ENCODE data around the gene TRAPPC2L. TPM values are rescaled to one million over a fixed set of nuclear protein-coding genes. Genes with fewer than 3 reads are reported as not detected.

The TRAPPC2L gene, protein sequence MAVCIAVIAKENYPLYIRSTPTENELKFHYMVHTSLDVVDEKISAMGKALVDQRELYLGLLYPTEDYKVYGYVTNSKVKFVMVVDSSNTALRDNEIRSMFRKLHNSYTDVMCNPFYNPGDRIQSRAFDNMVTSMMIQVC
- total RNA-seq, result 10 to 100 TPM; 34.2 to 55.4 TPM
- 100 to 1,000 TPM in 1 of 2 donors, 10 to 100 TPM in 1; 41.5 to 106 TPM for polyA plus RNA-seq
- long read RNA-seq, donor 1, transcript TRAPPC2L-201 (5 exons, 2,215 nt), result major isoform, 17 of 52 reads
- long read RNA-seq, donor 1, partial matches to known transcripts, result 0 of 52 reads
- long read RNA-seq, donor 1, other reads (novel, unspliced or antisense), result 26 of 52 reads
- long read RNA-seq, donor 2, partial matches to known transcripts, result 0 of 26 reads
- long read RNA-seq, donor 2, other reads (novel, unspliced or antisense), result 20 of 26 reads
- long read RNA-seq, donor 3, transcript TRAPPC2L-201 (5 exons, 2,215 nt), result major isoform, 12 of 28 reads
- long read RNA-seq, donor 3, partial matches to known transcripts, result 0 of 28 reads
- long read RNA-seq, donor 3, other reads (novel, unspliced or antisense), result 14 of 28 reads
- long read RNA-seq, donor 4, transcript TRAPPC2L-201 (5 exons, 2,215 nt), result major isoform, 12 of 26 reads
- long read RNA-seq, donor 4, partial matches to known transcripts, result 0 of 26 reads
- long read RNA-seq, donor 4, other reads (novel, unspliced or antisense), result 12 of 26 reads
- long read RNA-seq, donor 5, transcript TRAPPC2L-201 (5 exons, 2,215 nt), result major isoform, 19 of 69 reads
- long read RNA-seq, donor 5, partial matches to known transcripts, result 5 of 69 reads
- long read RNA-seq, donor 5, other reads (novel, unspliced or antisense), result 36 of 69 reads

DNA sequence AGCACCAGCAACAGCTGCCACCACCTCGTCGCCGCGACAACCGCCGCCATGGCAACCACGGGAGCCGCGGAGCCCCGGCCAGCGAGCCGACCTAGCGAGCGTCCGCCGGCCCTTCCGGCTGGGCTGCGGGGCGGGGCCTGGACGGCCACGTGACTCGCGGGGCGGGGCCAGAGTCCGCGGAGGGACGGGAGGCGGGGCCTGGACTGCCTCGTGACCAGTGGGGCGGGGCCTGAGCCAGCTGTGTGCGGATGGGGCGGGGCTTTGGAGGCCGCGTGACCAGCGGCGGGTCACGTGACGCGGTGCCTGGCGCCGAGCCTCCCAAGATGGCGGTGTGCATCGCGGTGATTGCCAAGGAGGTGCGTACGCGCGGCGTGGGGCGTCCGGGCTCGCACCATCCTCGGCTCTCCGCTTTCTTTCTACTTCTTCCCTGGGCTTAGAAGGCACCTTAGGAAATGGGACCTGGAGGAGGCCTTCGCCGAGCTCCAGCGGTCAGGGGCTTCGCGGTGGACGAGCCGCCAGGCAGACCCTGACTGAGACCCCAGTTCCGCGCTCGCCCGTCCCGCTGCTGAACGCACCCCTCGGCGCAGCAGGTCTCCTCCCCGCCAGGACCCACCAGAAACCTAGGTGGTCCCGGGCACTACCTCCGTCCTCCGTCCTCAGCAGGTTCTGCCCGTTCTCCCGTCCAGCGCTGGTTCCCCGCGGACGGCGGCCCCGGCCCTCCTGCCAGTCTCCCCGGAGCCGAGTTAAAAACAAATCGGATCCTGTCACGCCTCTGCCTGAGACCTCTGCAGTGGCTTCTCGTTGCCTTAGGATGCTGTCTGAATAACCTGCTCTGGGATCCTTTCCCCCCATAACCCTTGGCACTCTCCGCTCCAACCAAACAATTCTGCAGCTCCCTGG, at the start of gene TRAPPC2L, which contains the start of gene GALNS:
Gene TRAPPC2L, plus strand, starts transcription at position 300 of the 900 bp plus-strand sequence. Its CDS starts 24 bp downstream, at position 324.
Gene GALNS, minus strand, starts transcription at position 120 of the 900 bp plus-strand sequence. Its CDS starts 70 bp downstream, at position 50.
- peaks cover 0 to 27% (median 19%) of the 10 kb centered on the region in 4 donors for H3K36me3 ChIP-seq (ENCODE audit: control insufficient read depth in 4 of 4, insufficient read depth in 4 of 4, low read length in 4 of 4)
- peak; percentile 98 to 99 (median 98) for DNase-seq
- 0% methylated on average over 77 to 87 of the region's 87 CpGs for WGBS, 2 donors
- H3K27ac ChIP-seq (ENCODE audit: low read depth in 1 of 2, low read length in 1 of 2), result peak within 1 kb of the TSS; percentile 79 to 84
- no peaks in the 10 kb centered on the region for H3K9me3 ChIP-seq (ENCODE audit: control insufficient read depth in 4 of 4, insufficient read depth in 3 of 4, low read length in 3 of 4)
- H3K9ac ChIP-seq (ENCODE audit: insufficient read depth in 1 of 2, low read length in 2 of 2), result no peak within 1 kb of the TSS
- H3K27me3 ChIP-seq (ENCODE audit: control insufficient read depth in 3 of 3, insufficient read depth in 3 of 3, low read length in 2 of 3), result no peaks in the 10 kb centered on the region
- TF ChIP-seq, protein P1, sequence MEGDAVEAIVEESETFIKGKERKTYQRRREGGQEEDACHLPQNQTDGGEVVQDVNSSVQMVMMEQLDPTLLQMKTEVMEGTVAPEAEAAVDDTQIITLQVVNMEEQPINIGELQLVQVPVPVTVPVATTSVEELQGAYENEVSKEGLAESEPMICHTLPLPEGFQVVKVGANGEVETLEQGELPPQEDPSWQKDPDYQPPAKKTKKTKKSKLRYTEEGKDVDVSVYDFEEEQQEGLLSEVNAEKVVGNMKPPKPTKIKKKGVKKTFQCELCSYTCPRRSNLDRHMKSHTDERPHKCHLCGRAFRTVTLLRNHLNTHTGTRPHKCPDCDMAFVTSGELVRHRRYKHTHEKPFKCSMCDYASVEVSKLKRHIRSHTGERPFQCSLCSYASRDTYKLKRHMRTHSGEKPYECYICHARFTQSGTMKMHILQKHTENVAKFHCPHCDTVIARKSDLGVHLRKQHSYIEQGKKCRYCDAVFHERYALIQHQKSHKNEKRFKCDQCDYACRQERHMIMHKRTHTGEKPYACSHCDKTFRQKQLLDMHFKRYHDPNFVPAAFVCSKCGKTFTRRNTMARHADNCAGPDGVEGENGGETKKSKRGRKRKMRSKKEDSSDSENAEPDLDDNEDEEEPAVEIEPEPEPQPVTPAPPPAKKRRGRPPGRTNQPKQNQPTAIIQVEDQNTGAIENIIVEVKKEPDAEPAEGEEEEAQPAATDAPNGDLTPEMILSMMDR (IDR thresholded peaks at IDR 0.05; ENCODE audit: control extremely low read depth, extremely low read depth), result no peak
- peak within 1 kb of the TSS; percentile 95 for H3K4me3 ChIP-seq
- peak; percentile 96 for ATAC-seq (ENCODE audit: insufficient read depth, low FRiP score)
- peaks cover 0 to 16% (median 7%) of the 10 kb centered on the region in 5 donors for H3K4me1 ChIP-seq (ENCODE audit: control insufficient read depth in 5 of 5, insufficient read depth in 5 of 5, low read length in 5 of 5)

DNA sequence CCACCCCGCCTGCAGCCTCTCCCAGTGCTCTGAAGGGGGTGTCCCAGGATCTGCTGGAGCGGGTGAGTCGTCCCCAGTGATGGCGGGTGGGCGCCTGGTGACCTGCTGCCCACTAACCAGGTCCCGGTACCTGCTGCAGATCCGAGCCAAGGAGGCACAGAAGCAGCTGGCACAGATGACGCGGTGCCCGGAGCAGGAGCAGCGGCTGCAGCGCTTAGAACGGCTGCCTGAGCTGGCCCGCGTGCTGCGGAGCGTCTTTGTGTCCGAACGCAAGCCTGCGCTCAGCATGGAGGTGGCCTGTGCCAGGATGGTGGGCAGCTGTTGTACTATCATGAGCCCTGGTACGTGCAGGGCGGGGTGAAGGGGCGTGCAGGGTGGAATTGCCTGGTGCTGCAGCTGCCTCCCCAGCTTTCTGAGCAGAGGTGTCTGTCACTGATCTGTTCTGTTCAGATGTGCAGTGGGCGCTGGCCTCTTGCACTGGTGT, 49.7 kb upstream of the TRAPPC2L start:
- Histone ChIP-seq H3K9ac (ENCODE audit: insufficient read depth in 1 of 2, low read length in 2 of 2) (no peak overlapping the region), H3K9me3 (ENCODE audit: control insufficient read depth in 4 of 4, insufficient read depth in 3 of 4, low read length in 3 of 4) (no peaks in the 10 kb centered on the region), H3K4me3 (no peak overlapping the region), H3K36me3 (ENCODE audit: control insufficient read depth in 4 of 4, insufficient read depth in 4 of 4, low read length in 4 of 4) (peaks cover 0 to 16% (median 9%) of the 10 kb centered on the region in 4 donors), H3K27me3 (ENCODE audit: control insufficient read depth in 3 of 3, insufficient read depth in 3 of 3, low read length in 2 of 3) (no peaks in the 10 kb centered on the region), H3K4me1 (ENCODE audit: control insufficient read depth in 5 of 5, insufficient read depth in 5 of 5, low read length in 5 of 5) (peaks cover 0 to 34% (median 11%) of the 10 kb centered on the region in 5 donors), H3K27ac (ENCODE audit: low read depth in 1 of 2, low read length in 1 of 2) (no peak overlapping the region)
- TF ChIP-seq, protein P1 (IDR thresholded peaks at IDR 0.05; ENCODE audit: control extremely low read depth, extremely low read depth), result no peak
- WGBS, 2 donors, result 92 to 94% methylated on average over 24 of the region's 24 CpGs
- DNase-seq, result no peak
- ATAC-seq (ENCODE audit: insufficient read depth, low FRiP score), result no peak

DNA sequence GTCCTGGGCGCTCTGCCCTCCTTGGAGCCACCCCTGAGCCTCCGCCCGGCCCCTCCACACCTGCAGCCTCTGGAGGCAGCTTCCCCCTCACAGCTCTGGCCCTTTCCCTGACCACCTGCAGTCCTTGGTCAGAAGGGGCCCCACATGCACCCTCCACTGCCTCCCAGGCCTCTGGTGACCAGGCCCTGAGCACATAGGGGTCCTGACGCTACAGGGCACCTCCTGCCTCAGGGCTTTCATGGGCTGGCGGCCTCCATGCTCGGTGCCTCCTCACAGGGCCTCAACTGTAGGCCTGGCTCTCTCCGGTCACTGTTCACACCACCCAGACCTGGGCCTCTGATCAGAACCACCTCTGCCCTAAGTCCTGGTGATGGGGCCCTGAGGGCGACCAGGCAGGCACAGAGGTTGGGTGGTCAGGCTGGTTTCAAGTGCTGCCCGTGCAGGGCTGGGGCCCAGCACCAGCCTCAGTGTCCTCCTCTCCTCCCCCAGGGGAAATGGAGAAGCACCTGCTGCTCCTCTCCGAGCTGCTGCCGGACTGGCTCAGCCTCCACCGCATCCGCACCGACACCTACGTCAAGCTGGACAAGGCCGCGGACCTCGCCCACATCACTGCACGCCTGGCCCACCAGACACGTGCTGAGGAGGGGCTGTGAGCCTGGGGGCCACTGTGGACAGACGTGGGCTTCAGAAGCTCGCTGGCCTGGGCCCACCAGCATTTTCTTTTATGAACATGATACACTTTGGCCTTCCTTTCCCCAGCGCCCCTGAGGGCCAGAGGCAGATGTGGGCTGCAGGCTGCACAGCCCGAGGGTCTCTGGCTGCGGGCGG, 49.1 kb upstream of the TRAPPC2L start:
- Histone ChIP-seq H3K9me3 (ENCODE audit: control insufficient read depth in 4 of 4, insufficient read depth in 3 of 4, low read length in 3 of 4) (no peaks in the 10 kb centered on the region), H3K27me3 (ENCODE audit: control insufficient read depth in 3 of 3, insufficient read depth in 3 of 3, low read length in 2 of 3) (no peaks in the 10 kb centered on the region), H3K9ac (ENCODE audit: insufficient read depth in 1 of 2, low read length in 2 of 2) (no peak overlapping the region), H3K4me3 (no peak overlapping the region), H3K36me3 (ENCODE audit: control insufficient read depth in 4 of 4, insufficient read depth in 4 of 4, low read length in 4 of 4) (peaks cover 0 to 16% (median 9%) of the 10 kb centered on the region in 4 donors), H3K27ac (ENCODE audit: low read depth in 1 of 2, low read length in 1 of 2) (no peak overlapping the region), H3K4me1 (ENCODE audit: control insufficient read depth in 5 of 5, insufficient read depth in 5 of 5, low read length in 5 of 5) (peaks cover 0 to 37% (median 11%) of the 10 kb centered on the region in 5 donors)
- DNase-seq (no peak), ATAC-seq (ENCODE audit: insufficient read depth, low FRiP score) (no peak)
- 92 to 95% methylated on average over 26 of the region's 26 CpGs for WGBS, 2 donors
- TF ChIP-seq, protein P1 (IDR thresholded peaks at IDR 0.05; ENCODE audit: control extremely low read depth, extremely low read depth), result no peak

Measured in lung (tissue), 16 donors.